ENCODE measurements around the gene NRP2.

DNA sequence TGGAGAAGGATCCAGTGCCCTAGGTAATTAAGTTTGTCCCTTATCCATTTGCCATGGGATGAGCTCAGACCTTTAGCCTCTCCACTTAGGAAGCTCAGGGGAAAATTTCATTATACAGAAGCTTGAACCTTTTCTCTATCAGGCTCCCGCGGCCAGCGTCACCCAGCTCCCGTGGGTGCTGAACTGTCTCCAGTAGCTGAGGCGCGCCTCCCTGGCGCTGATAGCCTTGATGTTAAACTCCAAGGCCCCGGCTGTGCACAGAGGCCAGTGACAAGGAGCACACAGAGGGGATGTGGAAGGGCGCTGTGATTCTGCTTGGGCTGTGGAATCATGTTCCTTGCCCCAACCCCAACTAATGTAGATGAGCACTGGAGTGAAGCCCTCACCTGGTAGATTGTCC, 50.8 kb downstream of the NRP2 start:
- TF ChIP-seq, protein P1, sequence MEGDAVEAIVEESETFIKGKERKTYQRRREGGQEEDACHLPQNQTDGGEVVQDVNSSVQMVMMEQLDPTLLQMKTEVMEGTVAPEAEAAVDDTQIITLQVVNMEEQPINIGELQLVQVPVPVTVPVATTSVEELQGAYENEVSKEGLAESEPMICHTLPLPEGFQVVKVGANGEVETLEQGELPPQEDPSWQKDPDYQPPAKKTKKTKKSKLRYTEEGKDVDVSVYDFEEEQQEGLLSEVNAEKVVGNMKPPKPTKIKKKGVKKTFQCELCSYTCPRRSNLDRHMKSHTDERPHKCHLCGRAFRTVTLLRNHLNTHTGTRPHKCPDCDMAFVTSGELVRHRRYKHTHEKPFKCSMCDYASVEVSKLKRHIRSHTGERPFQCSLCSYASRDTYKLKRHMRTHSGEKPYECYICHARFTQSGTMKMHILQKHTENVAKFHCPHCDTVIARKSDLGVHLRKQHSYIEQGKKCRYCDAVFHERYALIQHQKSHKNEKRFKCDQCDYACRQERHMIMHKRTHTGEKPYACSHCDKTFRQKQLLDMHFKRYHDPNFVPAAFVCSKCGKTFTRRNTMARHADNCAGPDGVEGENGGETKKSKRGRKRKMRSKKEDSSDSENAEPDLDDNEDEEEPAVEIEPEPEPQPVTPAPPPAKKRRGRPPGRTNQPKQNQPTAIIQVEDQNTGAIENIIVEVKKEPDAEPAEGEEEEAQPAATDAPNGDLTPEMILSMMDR (IDR thresholded peaks at IDR 0.05), result no peak
- TF ChIP-seq POLR2A (IDR thresholded peaks at IDR 0.05), result no peak
